IMR-90 (cell line): ENCODE results near the gene MED12. TPM values are rescaled to one million over a fixed set of nuclear protein-coding genes. Genes with fewer than 3 reads are reported as not detected.

Experiments used
- microRNA-seq, 2 experiments: library from miRNA; stranded (forward) in 1 of 2; unstranded in 1 of 2; fragments of 10-50 nt in 1 of 2; fragments of <30 nt in 1 of 2; gene quantifications in 1 of 2; microRNA quantifications in 1 of 2; one replicate each; pipeline versions ENCODE3 to v1.1.0; 2013 to 2020; ENCODE audit not compliant: insufficient read depth in 1 of 2, insufficient read length in 1 of 2, unreplicated experiment in 1 of 2
- polyA plus RNA-seq, 3 experiments: library from polyadenylated mRNA; depleted of rRNA; stranded (reverse); fragments of >200 nt; gene quantifications; 2 replicates each; pipeline ENCODE4 v1.2.3, GENCODE V29; 2012; ENCODE audit warnings: low replicate concordance in 1 of 3
- small RNA-seq, 5 experiments: library from RNA; depleted of rRNA; stranded (forward); fragments of <200 nt; gene quantifications; one replicate each; pipeline ENCODE3, GENCODE V24; 2012
- total RNA-seq: library from RNA; depleted of rRNA; stranded (reverse); fragments of >200 nt; gene quantifications from 2 replicates; pipeline ENCODE4 v1.2.3, GENCODE V29; 2012; rRNA removed

Gene MED12
- total and polyA plus RNA-seq, 2 of the 4 experiments (the other 2 are of a cell fraction): 9.1 to 19.8 TPM

Small RNAs within 50 kb of the gene (microRNA-seq; reads per million reads assigned to microRNA genes)
- gene CXorf65 (ENCODE audit: insufficient read depth, insufficient read length): not detected

Small RNAs within 50 kb of the gene (small RNA-seq; reads per million reads assigned to genes)
- gene CXorf65: 0 reads per million in 5 experiments

Other genes starting within 250 kb of the MED12 start
- gene TEX11, start 209.9 kb upstream of the MED12 start, total RNA-seq: not detected in 2 replicates
- gene TEX11, start 209.9 kb upstream of the MED12 start, polyA plus RNA-seq (2012; rRNA removed): not detected in 2 replicates
- not detected in 2 replicates for gene SLC7A3, start 187.5 kb upstream of the MED12 start, total RNA-seq
- not detected in 2 replicates for gene SLC7A3, start 187.5 kb upstream of the MED12 start, polyA plus RNA-seq (2012; rRNA removed)
- 43.0 and 59.9 TPM in 2 replicates for gene SNX12, start 50.3 kb upstream of the MED12 start, total RNA-seq
- gene SNX12, start 50.3 kb upstream of the MED12 start, polyA plus RNA-seq (2012; rRNA removed): 55.2 and 63.0 TPM in 2 replicates
- gene FOXO4, start 22.7 kb upstream of the MED12 start, total RNA-seq: 1.4 and 2.0 TPM in 2 replicates
- gene FOXO4, start 22.7 kb upstream of the MED12 start, polyA plus RNA-seq (2012; rRNA removed): 1.4 and 2.6 TPM in 2 replicates
- not detected in 2 replicates for gene CXorf65, start 11.9 kb upstream of the MED12 start, total RNA-seq
- not detected in 2 replicates for gene CXorf65, start 11.9 kb upstream of the MED12 start, polyA plus RNA-seq (2012; rRNA removed)
- gene IL2RG, start 7.0 kb upstream of the MED12 start, total RNA-seq: not detected in 2 replicates
- gene IL2RG, start 7.0 kb upstream of the MED12 start, polyA plus RNA-seq (2012; rRNA removed): not detected in 2 replicates
- gene NLGN3, start 26.2 kb downstream of the MED12 start, total RNA-seq: 0.18 and 0.28 TPM in 2 replicates
- gene NLGN3, start 26.2 kb downstream of the MED12 start, polyA plus RNA-seq (2012; rRNA removed): 0.36 and 0.39 TPM in 2 replicates
- not detected in 2 replicates for gene GJB1, start 104.6 kb downstream of the MED12 start, total RNA-seq
- not detected in 2 replicates for gene GJB1, start 104.6 kb downstream of the MED12 start, polyA plus RNA-seq (2012; rRNA removed)
- gene ZMYM3, start 135.5 kb downstream of the MED12 start, total RNA-seq: 8.3 and 10.0 TPM in 2 replicates
- 26.0 and 28.1 TPM in 2 replicates for gene ZMYM3, start 135.5 kb downstream of the MED12 start, polyA plus RNA-seq (2012; rRNA removed)
- gene NONO, start 165.0 kb downstream of the MED12 start, total RNA-seq: 444 and 609 TPM in 2 replicates
- gene NONO, start 165.0 kb downstream of the MED12 start, polyA plus RNA-seq (2012; rRNA removed): 199 and 308 TPM in 2 replicates
- gene ITGB1BP2, start 183.2 kb downstream of the MED12 start, total RNA-seq: 1.7 and 3.0 TPM in 2 replicates
- gene ITGB1BP2, start 183.2 kb downstream of the MED12 start, polyA plus RNA-seq (2012; rRNA removed): 3.0 and 3.5 TPM in 2 replicates
- gene TAF1, start 247.8 kb downstream of the MED12 start, total RNA-seq: 25.5 and 36.1 TPM in 2 replicates
- 11.6 and 15.7 TPM in 2 replicates for gene TAF1, start 247.8 kb downstream of the MED12 start, polyA plus RNA-seq (2012; rRNA removed)